ACHN (cell line): ENCODE data around the gene CCDC86.
"Not testable (repeated sequence)": the region's sequence is repeated elsewhere in the genome, so short reads cannot be mapped to it uniquely, and the experiment has no call there.

ENCODE experiments used
- DNase-seq: peaks from one replicate; pipeline ENCODE4 v3.0.0-alpha.2; 2015
- in situ Hi-C: cut with HindIII; loops from 2 replicates; pipeline ENCODE4 v1.10.0; 2017; ENCODE audit warnings: low sequenced_read_pairs, low pct_ligation_motif_present, low pct_unique_long_range_greater_than_20kb

CCDC86 gene

GRCh38 chr11:60841797-60842667 is at the start of gene CCDC86:
CCDC86 (plus strand) TSS chr11:60842113; CDS start chr11:60842125, 12 bp downstream.
- peak; percentile 90 for DNase-seq
- in situ Hi-C loops: no loop called here

- in situ Hi-C loops: no loop called here
- no peak for DNase-seq
Observed at GRCh38 chr11:60792521-60792920, 49.4 kb upstream of the CCDC86 start.

- in situ Hi-C loops: no loop called here
- DNase-seq: no peak
Observed at GRCh38 chr11:60795291-60795690, 46.6 kb upstream of the CCDC86 start.

GRCh38 chr11:60797846-60798630 is 43.9 kb upstream of the CCDC86 start:
- in situ Hi-C loops: no loop called here
- no peak for DNase-seq

- in situ Hi-C loops: no loop called here
- no peak for DNase-seq
Observed at GRCh38 chr11:60798631-60799030, 43.3 kb upstream of the CCDC86 start.

GRCh38 chr11:60801194-60801593 is 40.7 kb upstream of the CCDC86 start:
- in situ Hi-C loops: no loop called here
- no peak for DNase-seq

GRCh38 chr11:60803273-60803936 is 38.5 kb upstream of the CCDC86 start:
- no peak for DNase-seq
- in situ Hi-C loops: no loop called here

GRCh38 chr11:60809249-60809648 is 32.7 kb upstream of the CCDC86 start:
- DNase-seq: no peak
- in situ Hi-C loops: no loop called here

GRCh38 chr11:60809691-60810090 is 32.2 kb upstream of the CCDC86 start:
- in situ Hi-C loops: no loop called here
- no peak for DNase-seq

- no peak for DNase-seq
- in situ Hi-C loops: no loop called here
Observed at GRCh38 chr11:60810151-60810550, 31.8 kb upstream of the CCDC86 start.

GRCh38 chr11:60810569-60810968 is 31.3 kb upstream of the CCDC86 start:
- in situ Hi-C loops: no loop called here
- no peak for DNase-seq

GRCh38 chr11:60813324-60813723 is 28.6 kb upstream of the CCDC86 start:
- in situ Hi-C loops: no loop called here
- no peak for DNase-seq

- no peak for DNase-seq
- in situ Hi-C loops: no loop called here
Observed at GRCh38 chr11:60814112-60814511, 27.8 kb upstream of the CCDC86 start.

GRCh38 chr11:60816590-60817157 is 25.2 kb upstream of the CCDC86 start:
- in situ Hi-C loops: no loop called here
- no peak for DNase-seq

GRCh38 chr11:60818057-60818456 is 23.9 kb upstream of the CCDC86 start:
- in situ Hi-C loops: no loop called here
- no peak for DNase-seq

- in situ Hi-C loops: no loop called here
- no peak for DNase-seq
Observed at GRCh38 chr11:60821827-60822599, 19.9 kb upstream of the CCDC86 start.

- DNase-seq, in situ Hi-C loops: not testable (repeated sequence)
Observed at GRCh38 chr11:60823745-60824306, 18.1 kb upstream of the CCDC86 start.

- in situ Hi-C loops: no loop called here
- no peak for DNase-seq
Observed at GRCh38 chr11:60825118-60825517, 16.8 kb upstream of the CCDC86 start.
